NCI-H1048 (cell line): ENCODE measurements around the gene KLHL9.

Experiments used
- DNase-seq: peaks from one replicate; lab custom pipeline; 2025; lab: John Stamatoyannopoulos, UW

KLHL9 gene

GRCh38 chr9:21317956-21318923 lies 17.0 kb downstream of the KLHL9 start:
- no peak for DNase-seq

- no peak for DNase-seq
Observed at GRCh38 chr9:21316860-21317259, 18.3 kb downstream of the KLHL9 start.

- no peak for DNase-seq
Observed at GRCh38 chr9:21316032-21316842, 19.0 kb downstream of the KLHL9 start.

GRCh38 chr9:21314152-21314551 lies 21.1 kb downstream of the KLHL9 start:
- DNase-seq = no peak

GRCh38 chr9:21311889-21312288 lies 23.3 kb downstream of the KLHL9 start:
- no peak for DNase-seq

- DNase-seq = no peak
Observed at GRCh38 chr9:21305213-21305612, 30.0 kb downstream of the KLHL9 start, which contains the start of gene IFNA5. TSS of gene IFNA5 (minus strand) at chr9:21305313. CDS start at chr9:21305256, 57 bp downstream.

- DNase-seq = no peak
Observed at GRCh38 chr9:21295992-21296391, 39.2 kb downstream of the KLHL9 start.

GRCh38 chr9:21294904-21295538 lies 40.2 kb downstream of the KLHL9 start:
- no peak for DNase-seq

GRCh38 chr9:21294364-21294774 lies 40.8 kb downstream of the KLHL9 start:
- DNase-seq = no peak

GRCh38 chr9:21289848-21290247 lies 45.4 kb downstream of the KLHL9 start:
- DNase-seq = no peak

- DNase-seq = no peak
Observed at GRCh38 chr9:21287280-21287679, 47.9 kb downstream of the KLHL9 start.

- no peak for DNase-seq
Observed at GRCh38 chr9:21286659-21287058, 48.5 kb downstream of the KLHL9 start.

- no peak for DNase-seq
Observed at GRCh38 chr9:21286099-21286498, 49.1 kb downstream of the KLHL9 start.

- DNase-seq = no peak
Observed at GRCh38 chr9:21281275-21281674, 53.9 kb downstream of the KLHL9 start.
